BE2C (cell line): ENCODE results near the gene GPR18.

Experiments used
- DNase-seq: peaks from one replicate; pipeline ENCODE4 v3.0.0-alpha.2; 2020
- H3K27me3 ChIP-seq: fragments of 250-450 bp; sonication (Bioruptor Pico); 2 replicates; pipeline ENCODE4 v1.5.1; 2020; ENCODE audit warnings: mild to moderate bottlenecking
- H3K36me3 ChIP-seq: fragments of 250-450 bp; sonication (Bioruptor Pico); 2 replicates; pipeline ENCODE4 v1.5.1; 2020; ENCODE audit warnings: mild to moderate bottlenecking
- H3K4me1 ChIP-seq: fragments of 250-450 bp; sonication (Bioruptor Pico); 2 replicates; pipeline ENCODE4 v1.5.1; 2020
- H3K4me3 ChIP-seq: 2 replicates; pipeline ENCODE4 v1.5.1; 2011; ENCODE audit warnings: low read depth, low read length
- H3K9me3 ChIP-seq: fragments of 250-450 bp; sonication (Bioruptor Pico); 2 replicates; pipeline ENCODE4 v1.5.1; 2020
- CTCF ChIP-seq: IDR thresholded peaks from 2 replicates; pipeline ENCODE4 v1.5.1; 2012; ENCODE audit warnings: mild to moderate bottlenecking, low read depth, low read length

GPR18 gene

GRCh38 chr13:99304541-99304940 is 46.4 kb upstream of the GPR18 start:
- no peak for TF ChIP-seq CTCF
- H3K27me3 ChIP-seq = no peaks in the 10 kb centered on the region
- DNase-seq = no peak
- H3K4me3 ChIP-seq = no peak overlapping the region
- H3K9me3 ChIP-seq = no peaks in the 10 kb centered on the region
- no peaks in the 10 kb centered on the region for H3K36me3 ChIP-seq
- H3K4me1 ChIP-seq = no peaks in the 10 kb centered on the region

GRCh38 chr13:99303863-99304521 is 45.8 kb upstream of the GPR18 start:
- TF ChIP-seq CTCF = no peak
- Histone ChIP-seq H3K4me1 (no peaks in the 10 kb centered on the region), H3K27me3 (no peaks in the 10 kb centered on the region), H3K9me3 (no peaks in the 10 kb centered on the region), H3K36me3 (no peaks in the 10 kb centered on the region), H3K4me3 (no peak overlapping the region)
- DNase-seq = no peak

GRCh38 chr13:99302637-99303505 is 44.7 kb upstream of the GPR18 start:
- no peaks in the 10 kb centered on the region for H3K9me3 ChIP-seq
- H3K4me1 ChIP-seq = no peaks in the 10 kb centered on the region
- no peak for TF ChIP-seq CTCF
- H3K36me3 ChIP-seq = no peaks in the 10 kb centered on the region
- H3K4me3 ChIP-seq = no peak overlapping the region
- DNase-seq = no peak
- H3K27me3 ChIP-seq = no peaks in the 10 kb centered on the region

GRCh38 chr13:99301913-99302636 is 43.9 kb upstream of the GPR18 start:
- no peak for TF ChIP-seq CTCF
- no peak overlapping the region for H3K4me3 ChIP-seq
- H3K36me3 ChIP-seq = no peaks in the 10 kb centered on the region
- no peaks in the 10 kb centered on the region for H3K9me3 ChIP-seq
- no peak for DNase-seq
- no peaks in the 10 kb centered on the region for H3K4me1 ChIP-seq
- no peaks in the 10 kb centered on the region for H3K27me3 ChIP-seq

GRCh38 chr13:99301056-99301838 is 43.1 kb upstream of the GPR18 start:
- H3K36me3 ChIP-seq = no peaks in the 10 kb centered on the region
- DNase-seq = no peak
- no peak overlapping the region for H3K4me3 ChIP-seq
- no peaks in the 10 kb centered on the region for H3K27me3 ChIP-seq
- no peaks in the 10 kb centered on the region for H3K4me1 ChIP-seq
- no peak for TF ChIP-seq CTCF
- H3K9me3 ChIP-seq = no peaks in the 10 kb centered on the region
